DMS114 treated with DMSO at 0.1 percent for 48 hours (cell line): ENCODE measurements around the gene C20orf144.

ENCODE experiments used
- DNase-seq: peaks from one replicate; lab custom pipeline; 2025; ENCODE audit not compliant: unreplicated experiment; lab: John Stamatoyannopoulos, UW

C20orf144 gene

GRCh38 chr20:33676121-33676520 lies 14.0 kb downstream of the C20orf144 start:
- DNase-seq: no peak

GRCh38 chr20:33676652-33677645 lies 14.8 kb downstream of the C20orf144 start:
- no peak for DNase-seq

GRCh38 chr20:33677991-33678702 lies 16.0 kb downstream of the C20orf144 start:
- no peak for DNase-seq

- DNase-seq: no peak
Measured at GRCh38 chr20:33679758-33680485, 17.8 kb downstream of the C20orf144 start.

DNA sequence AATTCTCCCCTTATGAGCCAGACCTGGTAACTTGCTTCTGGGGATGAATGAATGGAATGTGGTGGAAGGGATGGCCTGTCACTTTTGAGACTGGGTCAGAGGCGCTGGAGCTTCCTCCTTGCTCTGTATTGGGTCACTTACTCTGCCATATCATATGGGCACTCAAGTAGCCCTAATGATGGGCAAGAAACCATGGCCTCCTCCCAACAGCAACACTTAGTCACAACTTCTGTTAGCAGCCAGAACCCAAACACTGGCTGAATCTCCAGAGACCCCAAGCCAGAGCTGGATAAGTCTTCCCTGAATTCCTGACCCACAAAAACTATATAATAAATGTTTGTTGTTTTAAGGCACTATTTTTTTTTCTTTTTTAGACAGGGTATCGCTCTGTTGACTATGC lies 18.6 kb downstream of the C20orf144 start:
- no peak for DNase-seq

DNA sequence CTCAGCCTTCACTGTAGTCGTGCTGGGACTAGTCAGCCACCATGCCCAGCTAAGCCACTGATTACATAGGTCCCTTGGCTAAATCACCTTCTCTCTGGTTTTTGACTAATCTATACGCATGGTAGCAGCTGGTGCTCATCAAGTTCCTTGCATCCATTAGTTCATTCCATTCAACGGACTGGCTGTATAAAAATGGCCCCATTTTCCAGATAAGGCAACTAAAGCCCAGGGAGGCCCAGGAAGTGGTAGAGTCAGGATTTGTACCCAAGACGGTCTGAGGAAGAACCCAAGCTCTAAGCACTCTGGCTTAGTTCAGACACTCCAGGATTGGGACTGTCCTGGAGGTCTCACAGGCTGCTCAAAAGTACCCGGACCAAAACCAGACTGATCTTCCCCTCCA lies 19.2 kb downstream of the C20orf144 start:
- no peak for DNase-seq

- no peak for DNase-seq
Measured at GRCh38 chr20:33681728-33682353, 19.7 kb downstream of the C20orf144 start.

DNA sequence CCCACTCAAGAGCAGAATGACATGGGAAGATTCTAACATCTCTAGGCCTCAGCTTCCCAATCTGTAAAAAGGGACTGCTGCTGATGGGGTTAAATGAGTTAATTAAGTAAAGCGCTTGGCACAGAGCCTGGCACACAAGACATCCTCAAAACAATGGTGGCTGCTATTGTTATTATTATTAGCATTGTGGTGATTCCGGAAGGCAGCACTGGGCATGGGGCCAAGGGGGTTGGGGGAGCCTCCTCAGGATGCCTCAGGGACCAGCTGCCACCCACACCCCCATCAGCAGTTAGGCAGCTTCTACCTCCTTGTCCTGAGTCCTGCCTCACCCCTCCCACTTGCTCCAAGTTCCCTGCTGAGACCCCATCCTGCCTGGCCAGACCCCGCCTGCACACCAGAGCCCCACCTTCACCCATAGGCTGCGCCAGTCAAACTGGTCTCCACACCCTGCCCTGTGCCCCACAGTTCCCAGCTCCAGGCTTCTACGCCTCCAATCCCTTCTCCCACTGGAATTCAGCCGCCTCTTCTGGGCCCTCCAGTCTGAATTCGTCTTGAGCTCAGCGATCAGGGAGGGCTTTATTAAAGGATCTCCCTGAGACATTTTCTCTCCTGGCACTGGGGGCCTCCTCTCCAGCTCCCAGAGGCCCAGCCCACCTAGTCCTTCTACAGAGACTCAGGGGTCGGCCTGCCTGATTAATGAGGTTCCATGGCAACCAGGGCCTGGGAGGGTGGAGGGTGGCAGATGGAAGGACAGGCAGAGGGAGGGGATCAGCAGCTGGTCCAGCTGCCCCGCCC lies 22.6 kb downstream of the C20orf144 start:
- DNase-seq: no peak

GRCh38 chr20:33685328-33686099 lies 23.4 kb downstream of the C20orf144 start:
- DNase-seq: no peak

GRCh38 chr20:33686100-33686983 lies 24.2 kb downstream of the C20orf144 start, which contains the start of gene E2F1:
TSS of gene E2F1 (minus strand) at chr20:33686385. CDS start at chr20:33686264, 121 bp downstream.
- DNase-seq: peak; percentile 84

DNA sequence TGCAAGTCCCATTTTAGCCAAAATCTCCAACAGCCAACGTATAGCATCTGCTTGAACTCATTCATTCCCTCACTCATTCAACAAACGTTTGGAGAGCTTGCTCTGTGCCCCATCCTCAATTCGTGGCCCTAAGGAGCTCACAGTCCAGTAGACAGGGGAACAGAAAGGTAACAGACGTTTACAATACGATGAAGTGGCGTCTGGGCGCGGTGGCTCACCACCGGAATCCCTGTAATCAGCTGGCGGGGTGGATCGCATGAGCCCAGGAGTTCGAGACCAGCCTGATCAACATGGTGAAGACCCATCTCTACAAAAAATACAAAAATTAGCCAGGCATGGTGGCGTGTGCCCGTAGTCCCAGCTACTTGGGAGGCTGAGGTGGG lies 24.8 kb downstream of the C20orf144 start:
- DNase-seq: no peak

- no peak for DNase-seq
Measured at GRCh38 chr20:33687370-33687915, 25.3 kb downstream of the C20orf144 start.

- DNase-seq: no peak
Measured at GRCh38 chr20:33687993-33688937, 26.1 kb downstream of the C20orf144 start.

- DNase-seq: no peak
Measured at GRCh38 chr20:33688938-33689424, 26.9 kb downstream of the C20orf144 start.

GRCh38 chr20:33689493-33689892 lies 27.4 kb downstream of the C20orf144 start:
- DNase-seq: no peak

- DNase-seq: no peak
Measured at GRCh38 chr20:33689973-33690372, 27.8 kb downstream of the C20orf144 start.

DNA sequence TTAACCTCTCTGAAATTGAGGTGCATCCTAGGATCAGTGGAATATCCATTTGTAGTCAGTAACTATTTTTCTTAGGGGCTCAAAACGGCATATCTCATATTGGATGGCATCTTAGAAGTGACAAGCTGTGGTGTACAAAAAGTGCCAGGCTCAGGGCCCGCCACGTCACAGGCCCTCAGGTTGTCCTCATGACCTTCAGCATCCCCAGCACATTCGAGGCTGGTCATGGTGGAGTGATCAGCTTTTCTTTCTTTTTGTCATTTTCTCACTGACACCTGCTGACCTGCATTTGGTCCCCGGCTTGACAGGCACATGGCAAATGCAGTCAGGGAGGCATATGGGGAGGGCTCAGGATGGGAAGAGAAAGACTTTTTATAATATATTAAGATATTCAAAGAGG lies 31.2 kb downstream of the C20orf144 start:
- DNase-seq: no peak
